Measurements from ENCODE around the gene CTBP1. TPM values are rescaled to one million over a fixed set of nuclear protein-coding genes. Genes with fewer than 3 reads are reported as not detected.

The CTBP1 gene
- total and polyA plus RNA-seq, 2 of the 8 experiments (the other 6 are each of a cell fraction or from before 2014, with no cell fraction given), result 128 to 185 TPM

DNA sequence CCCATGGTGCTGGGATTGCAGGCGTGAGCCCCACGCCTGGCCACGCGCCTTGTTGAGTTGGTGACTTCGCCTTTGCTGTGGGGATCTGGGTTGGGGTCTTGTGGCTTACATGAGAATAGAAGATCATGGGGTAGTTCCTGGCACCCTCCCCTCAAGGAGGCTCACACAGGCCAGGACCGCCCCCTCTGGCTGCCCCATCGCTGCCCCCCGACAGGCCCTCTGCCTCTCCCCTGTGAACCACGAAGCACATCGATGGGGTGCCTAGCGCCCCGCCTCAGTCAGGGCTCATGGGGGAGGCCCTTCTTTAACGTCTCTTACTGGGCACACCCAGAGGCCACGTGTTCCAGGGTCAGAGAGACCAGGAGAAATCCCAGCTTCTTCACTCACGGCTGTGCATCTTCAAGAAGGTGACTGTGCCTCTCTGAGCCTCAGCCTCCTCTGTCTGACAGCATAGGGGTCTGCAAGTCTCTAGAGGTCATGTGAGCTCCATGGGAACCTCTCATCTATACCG, 53.0 kb downstream of the CTBP1 start:
- Histone ChIP-seq H2AFZ (ENCODE audit: low read length) (no peak overlapping the region), H4K8ac (ENCODE audit: extremely low read depth, insufficient read depth, low read length) (no peak overlapping the region), H3K14ac (ENCODE audit: insufficient read length) (no peak overlapping the region), H3K79me2 (ENCODE audit: control insufficient read depth in 1 of 2, insufficient read depth in 2 of 2, low read length in 2 of 2) (no peaks in the 10 kb centered on the region), H3K4ac (replicated peaks; ENCODE audit: insufficient read length, low read depth, low read length) (no peak overlapping the region), H3K4me1 (replicated peaks in 1 of 4; ENCODE audit: control insufficient read depth in 3 of 4, insufficient read depth in 4 of 4, low read length in 3 of 4) (no peaks in the 10 kb centered on the region), H2AK5ac (ENCODE audit: low read depth, low read length) (no peak overlapping the region), H4K20me1 (replicated peaks in 1 of 2; ENCODE audit: control insufficient read depth in 1 of 2, insufficient read depth in 2 of 2, low read length in 2 of 2) (no peaks in the 10 kb centered on the region), H3K4me2 (ENCODE audit: insufficient read depth in 1 of 2, low read depth in 2 of 2, low read length in 2 of 2) (no peak overlapping the region), H2BK15ac (ENCODE audit: low read length) (no peak overlapping the region), H3K23me2 (ENCODE audit: low read depth, low read length) (no peaks in the 10 kb centered on the region), H3K18ac (ENCODE audit: extremely low read depth, low read length) (no peak overlapping the region), H3K27me3 (replicated peaks in 1 of 4; ENCODE audit: control insufficient read depth in 3 of 4, extremely low read depth in 1 of 4, insufficient read depth in 3 of 4, low read length in 3 of 4) (no peaks in the 10 kb centered on the region; a peak in 2 of 7 replicates), H2BK12ac (ENCODE audit: low read depth, low read length) (no peak overlapping the region), H4K91ac (replicated peaks; ENCODE audit: insufficient read length, low read length) (no peak overlapping the region), H3K9me3 (ENCODE audit: insufficient read depth in 2 of 2, low read depth in 1 of 2, low read length in 1 of 2) (no peaks in the 10 kb centered on the region), H3K23ac (ENCODE audit: insufficient read length) (no peak overlapping the region), H3K36me3 (ENCODE audit: control insufficient read depth in 2 of 4, insufficient read depth in 4 of 4, low read length in 3 of 4) (no peaks in the 10 kb centered on the region), H4K5ac (ENCODE audit: insufficient read length, low read depth, low read length) (no peak overlapping the region), H3K27ac (ENCODE audit: low read depth, low read length) (no peak overlapping the region), H3K56ac (replicated peaks; ENCODE audit: insufficient read length, low read depth, low read length) (no peak overlapping the region), H3K9ac (replicated peaks in 1 of 4; ENCODE audit: extremely low read depth in 1 of 4, low read depth in 3 of 4, low read length in 3 of 4) (no peak overlapping the region), H2BK20ac (ENCODE audit: low read length) (no peak overlapping the region), H2BK120ac (replicated peaks; ENCODE audit: low read depth, low read length) (no peak overlapping the region), H2BK5ac (ENCODE audit: low read depth, low read length) (no peak overlapping the region), H3K79me1 (ENCODE audit: low read depth, low read length) (no peaks in the 10 kb centered on the region), H3K4me3 (ENCODE audit: extremely low read depth in 1 of 4, insufficient read depth in 2 of 4, low read depth in 3 of 4, low read length in 4 of 4) (no peak overlapping the region)
- FAIRE-seq (no peak), DNase-seq (ENCODE audit: low read depth in 1 of 2, low spot score in 2 of 2) (no peak)
- 93% methylated on average over 16 of the region's 16 CpGs; no CpG with 5 or more reads in 1 of the 2 experiments for WGBS, 2 experiments (ENCODE audit: extremely low coverage in 1 of 2, insufficient coverage in 1 of 2, insufficient read length in 1 of 2, insufficient replicate concordance in 2 of 2, low coverage in 1 of 2, low lambda C conversion rate in 2 of 2, missing lambda C conversion rate in 1 of 2)
- POLR2A ChIA-PET (ENCODE audit: partially characterized antibody), result no interaction called here
- CTCF ChIA-PET (ENCODE audit: partially characterized antibody), result interaction anchor here (1.5 to 1.7 kb wide), 2 partner anchors 11 to 72 kb away, joined by 4 read pairs; no protein-coding TSS in a partner anchor
- TF ChIP-seq ASH2L (IDR thresholded peaks at IDR 0.05; ENCODE audit: low read length), result no peak
- TF ChIP-seq MAFK (IDR thresholded peaks at IDR 0.05; ENCODE audit: low read depth, low read length), result no peak
- TF ChIP-seq CHD2 (IDR thresholded peaks at IDR 0.05; ENCODE audit: low read length), result no peak
- no peak for TF ChIP-seq YY1 (IDR thresholded peaks at IDR 0.05; ENCODE audit: low read depth, low read length)
- TF ChIP-seq RNF2 (IDR thresholded peaks at IDR 0.05; ENCODE audit: borderline replicate concordance, low read depth, low read length, missing control alignments, poor library complexity, severe bottlenecking), result no peak
- no peak for TF ChIP-seq SIN3A (conservative IDR thresholded peaks at IDR 0.05 in 1 of 2, IDR thresholded peaks at IDR 0.05 in 1 of 2; ENCODE audit: low read depth in 1 of 2, low read length in 2 of 2)
- TF ChIP-seq CTCF (IDR thresholded peaks at IDR 0.05; ENCODE audit: control extremely low read depth in 1 of 3, insufficient read depth in 1 of 3, low read depth in 1 of 3, low read length in 3 of 3), result no peak
- TF ChIP-seq SUZ12 (IDR thresholded peaks at IDR 0.05; ENCODE audit: low read length), result no peak
- TF ChIP-seq MAX (IDR thresholded peaks at IDR 0.05), result no peak
- no peak for TF ChIP-seq TAF7 (optimal IDR thresholded peaks at IDR 0.05; ENCODE audit: borderline replicate concordance, low read depth, low read length)
- TF ChIP-seq KDM1A (IDR thresholded peaks at IDR 0.05; ENCODE audit: borderline replicate concordance, low read length), result no peak
